WERI-Rb-1 (cell line): ENCODE measurements around the gene PARP12.

Experiments
- DNase-seq: peaks from one replicate; pipeline ENCODE4 v3.0.0-alpha.2; 2020
- H3K27ac ChIP-seq: fragments of 250-450 bp; sonication (Bioruptor Pico); 2 replicates; pipeline ENCODE4 v1.5.1; 2020; ENCODE audit warnings: mild to moderate bottlenecking, moderate library complexity
- H3K27me3 ChIP-seq: fragments of 250-450 bp; sonication (Bioruptor Pico); 2 replicates; pipeline ENCODE4 v1.5.1; 2021; ENCODE audit warnings: mild to moderate bottlenecking, low read depth, moderate library complexity; ENCODE audit not compliant: insufficient read depth, severe bottlenecking
- H3K36me3 ChIP-seq: fragments of 250-450 bp; sonication (Bioruptor Pico); 2 replicates; pipeline ENCODE4 v1.5.1; 2020; ENCODE audit warnings: mild to moderate bottlenecking, moderate library complexity
- H3K4me3 ChIP-seq: 2 replicates; pipeline ENCODE4 v1.5.1; 2011; ENCODE audit warnings: low read depth, mild to moderate bottlenecking, control low read depth, low read length
- H3K9me3 ChIP-seq: fragments of 250-450 bp; sonication (Bioruptor Pico); 2 replicates; pipeline ENCODE4 v1.5.1; 2021; ENCODE audit warnings: mild to moderate bottlenecking, moderate library complexity; ENCODE audit not compliant: severe bottlenecking
- CTCF ChIP-seq: IDR thresholded peaks from 2 replicates; pipeline ENCODE4 v1.5.1; 2011; ENCODE audit warnings: low read depth, mild to moderate bottlenecking, control low read depth, inconsistent platforms, low read length

Gene PARP12

GRCh38 chr7:140031364-140031763, 31.4 kb downstream of the PARP12 start:
- no peak for DNase-seq
- H3K27me3 ChIP-seq = no peaks in the 10 kb centered on the region
- TF ChIP-seq CTCF = no peak
- no peak overlapping the region for H3K27ac ChIP-seq
- H3K9me3 ChIP-seq = no peaks in the 10 kb centered on the region
- no peaks in the 10 kb centered on the region for H3K36me3 ChIP-seq
- H3K4me3 ChIP-seq = no peak overlapping the region

GRCh38 chr7:140029072-140029471, 33.7 kb downstream of the PARP12 start:
- no peaks in the 10 kb centered on the region for H3K36me3 ChIP-seq

GRCh38 chr7:140028311-140028710, 34.4 kb downstream of the PARP12 start:
- H3K36me3 ChIP-seq = no peaks in the 10 kb centered on the region
- no peak overlapping the region for H3K27ac ChIP-seq
- no peaks in the 10 kb centered on the region for H3K9me3 ChIP-seq
- no peaks in the 10 kb centered on the region for H3K27me3 ChIP-seq
- H3K4me3 ChIP-seq = no peak overlapping the region
- TF ChIP-seq CTCF = no peak
- no peak for DNase-seq

More at GRCh38 chr7:140029072-140029471, 33.7 kb downstream of the PARP12 start:
- Histone ChIP-seq H3K4me3 (no peak overlapping the region), H3K9me3 (no peaks in the 10 kb centered on the region), H3K27ac (no peak overlapping the region), H3K27me3 (no peaks in the 10 kb centered on the region)
- TF ChIP-seq CTCF = no peak
- DNase-seq = no peak

GRCh38 chr7:140027858-140028257, 34.9 kb downstream of the PARP12 start:
- no peaks in the 10 kb centered on the region for H3K36me3 ChIP-seq
- no peak for DNase-seq
- H3K27me3 ChIP-seq = no peaks in the 10 kb centered on the region
- H3K4me3 ChIP-seq = no peak overlapping the region
- H3K27ac ChIP-seq = no peak overlapping the region
- TF ChIP-seq CTCF = no peak
- H3K9me3 ChIP-seq = no peaks in the 10 kb centered on the region

GRCh38 chr7:140026935-140027334, 35.8 kb downstream of the PARP12 start:
- Histone ChIP-seq H3K27ac (no peak overlapping the region), H3K9me3 (no peaks in the 10 kb centered on the region), H3K27me3 (no peaks in the 10 kb centered on the region), H3K4me3 (no peak overlapping the region), H3K36me3 (no peaks in the 10 kb centered on the region)
- no peak for DNase-seq
- no peak for TF ChIP-seq CTCF

- no peak overlapping the region for H3K27ac ChIP-seq
- DNase-seq = no peak
- no peak overlapping the region for H3K4me3 ChIP-seq
- TF ChIP-seq CTCF = no peak
- no peaks in the 10 kb centered on the region for H3K27me3 ChIP-seq
- H3K9me3 ChIP-seq = no peaks in the 10 kb centered on the region
- H3K36me3 ChIP-seq = no peaks in the 10 kb centered on the region
These were observed 36.8 kb downstream of the PARP12 start for GRCh38 chr7:140025814-140026433.
